ENCODE measurements around the gene DYNC1I1.

The DYNC1I1 gene

DNA sequence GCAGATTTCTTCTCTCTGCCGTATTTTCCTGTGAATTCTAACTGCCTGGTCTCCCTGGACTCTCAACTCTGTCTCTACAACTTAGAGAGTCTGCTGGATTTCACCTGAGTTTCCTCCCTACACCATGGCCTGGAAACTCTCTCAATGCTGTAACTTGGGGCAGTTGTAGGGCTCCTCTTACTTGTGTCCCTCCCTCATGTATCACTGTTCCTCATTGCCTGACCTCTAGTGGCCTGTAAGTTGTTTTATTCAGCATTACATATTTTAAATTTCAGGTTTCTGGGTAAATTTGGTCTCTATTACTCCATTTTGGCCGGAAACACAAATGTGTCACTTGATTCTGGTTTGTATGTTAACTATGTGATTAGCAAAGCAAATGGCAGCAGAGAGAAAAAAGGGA, 70.9 kb downstream of the DYNC1I1 start:
- TF ChIP-seq, protein P1, sequence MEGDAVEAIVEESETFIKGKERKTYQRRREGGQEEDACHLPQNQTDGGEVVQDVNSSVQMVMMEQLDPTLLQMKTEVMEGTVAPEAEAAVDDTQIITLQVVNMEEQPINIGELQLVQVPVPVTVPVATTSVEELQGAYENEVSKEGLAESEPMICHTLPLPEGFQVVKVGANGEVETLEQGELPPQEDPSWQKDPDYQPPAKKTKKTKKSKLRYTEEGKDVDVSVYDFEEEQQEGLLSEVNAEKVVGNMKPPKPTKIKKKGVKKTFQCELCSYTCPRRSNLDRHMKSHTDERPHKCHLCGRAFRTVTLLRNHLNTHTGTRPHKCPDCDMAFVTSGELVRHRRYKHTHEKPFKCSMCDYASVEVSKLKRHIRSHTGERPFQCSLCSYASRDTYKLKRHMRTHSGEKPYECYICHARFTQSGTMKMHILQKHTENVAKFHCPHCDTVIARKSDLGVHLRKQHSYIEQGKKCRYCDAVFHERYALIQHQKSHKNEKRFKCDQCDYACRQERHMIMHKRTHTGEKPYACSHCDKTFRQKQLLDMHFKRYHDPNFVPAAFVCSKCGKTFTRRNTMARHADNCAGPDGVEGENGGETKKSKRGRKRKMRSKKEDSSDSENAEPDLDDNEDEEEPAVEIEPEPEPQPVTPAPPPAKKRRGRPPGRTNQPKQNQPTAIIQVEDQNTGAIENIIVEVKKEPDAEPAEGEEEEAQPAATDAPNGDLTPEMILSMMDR (IDR thresholded peaks at IDR 0.05; ENCODE audit: low read length, missing control alignments), result peak; percentile 4
- no peak overlapping the region for H3K4me3 ChIP-seq (replicated peaks; ENCODE audit: low read depth, low read length)
- DNase-seq (ENCODE audit: low read depth), result peak; percentile 13

DNA sequence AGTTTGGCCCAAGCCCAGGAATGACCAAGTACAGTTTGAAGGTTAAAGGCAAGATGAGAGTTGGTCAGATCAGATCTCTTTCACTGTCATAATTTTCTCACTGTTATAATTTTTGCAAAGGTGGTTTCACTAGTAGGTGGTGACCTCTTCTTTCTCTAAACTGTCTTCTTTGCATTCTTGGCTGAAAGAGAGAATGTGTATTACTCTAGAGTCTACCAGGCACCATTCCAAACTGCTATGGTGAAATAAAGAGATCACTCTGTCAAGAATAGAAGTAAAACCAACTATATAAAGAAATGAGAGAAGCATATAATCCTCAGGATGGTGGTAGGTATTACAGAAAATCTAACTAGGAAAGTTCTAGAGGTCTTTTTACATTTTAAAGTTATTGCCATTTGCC, 72.7 kb downstream of the DYNC1I1 start:
- TF ChIP-seq, protein P1 (IDR thresholded peaks at IDR 0.05; ENCODE audit: low read length, missing control alignments), result no peak
- H3K4me3 ChIP-seq (replicated peaks; ENCODE audit: low read depth, low read length), result no peak overlapping the region
- DNase-seq (ENCODE audit: low read depth), result peak; percentile 3

DNA sequence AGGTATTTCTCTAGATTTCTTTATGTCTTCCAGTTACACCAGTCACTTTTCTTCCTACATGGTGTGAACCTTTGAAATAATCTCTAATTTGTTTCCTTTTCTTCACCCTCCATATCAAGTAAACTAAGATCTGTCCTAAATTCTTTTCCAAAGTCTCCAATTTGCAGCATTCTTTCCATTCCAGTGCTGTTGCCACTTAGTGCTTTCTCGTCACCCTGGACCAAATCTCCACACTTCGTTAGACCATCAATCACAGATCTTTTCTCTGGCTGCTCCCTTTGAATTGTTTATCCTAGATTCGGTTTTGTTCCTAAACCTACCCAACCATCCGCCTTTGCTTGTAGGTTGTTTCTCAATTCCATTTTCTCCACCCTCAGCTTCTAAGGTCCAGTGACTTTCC, 74.7 kb downstream of the DYNC1I1 start:
- no peak for DNase-seq (ENCODE audit: low read depth)
- TF ChIP-seq, protein P1 (IDR thresholded peaks at IDR 0.05; ENCODE audit: low read length, missing control alignments), result no peak
- H3K4me3 ChIP-seq (replicated peaks; ENCODE audit: low read depth, low read length), result no peak overlapping the region

DNA sequence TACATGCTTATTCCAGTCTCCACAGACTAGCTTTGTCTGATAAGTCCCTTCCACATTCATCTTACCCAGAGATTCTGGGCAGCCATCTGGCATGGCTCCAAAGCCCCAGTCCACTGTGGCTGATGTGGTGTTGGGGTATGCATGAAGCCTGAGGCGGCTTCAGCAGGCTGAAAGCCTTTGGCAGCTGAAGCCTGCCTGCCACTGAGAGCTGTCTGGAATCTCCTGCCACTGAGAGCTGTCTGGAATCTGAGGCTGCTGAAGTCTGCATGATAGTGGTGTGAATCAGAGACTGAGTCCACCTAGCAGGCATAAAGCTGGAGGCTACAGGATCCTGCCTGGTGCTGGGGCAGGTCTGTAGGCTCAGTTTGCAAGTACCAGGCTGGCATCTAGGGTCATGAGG, 87.1 kb downstream of the DYNC1I1 start:
- TF ChIP-seq, protein P1 (IDR thresholded peaks at IDR 0.05; ENCODE audit: low read length, missing control alignments), result no peak
- no peak overlapping the region for H3K4me3 ChIP-seq (replicated peaks; ENCODE audit: low read depth, low read length)
- peak; percentile 26 for DNase-seq (ENCODE audit: low read depth)

DNA sequence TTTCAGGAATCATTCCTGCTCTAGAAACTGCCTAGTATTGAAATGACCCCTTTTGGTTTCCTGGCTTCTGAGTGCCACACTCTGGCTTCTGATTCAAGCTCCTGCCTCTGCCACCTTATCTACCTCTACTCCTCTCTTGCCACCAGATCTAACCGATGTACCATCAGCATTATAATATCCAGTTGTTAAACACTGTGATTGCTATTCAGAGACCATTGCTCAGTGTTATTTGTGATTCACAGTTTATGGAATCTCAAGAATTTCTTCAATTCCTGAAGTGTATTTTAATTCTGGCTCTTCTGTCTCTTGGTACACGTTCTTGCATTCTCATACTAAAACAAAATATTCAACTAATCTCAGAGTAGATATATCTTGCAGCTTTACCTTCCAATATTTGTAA, 88.7 kb downstream of the DYNC1I1 start:
- H3K4me3 ChIP-seq (replicated peaks; ENCODE audit: low read depth, low read length), result no peak overlapping the region
- DNase-seq (ENCODE audit: low read depth), result no peak
- TF ChIP-seq, protein P1 (IDR thresholded peaks at IDR 0.05; ENCODE audit: low read length, missing control alignments), result no peak

DNA sequence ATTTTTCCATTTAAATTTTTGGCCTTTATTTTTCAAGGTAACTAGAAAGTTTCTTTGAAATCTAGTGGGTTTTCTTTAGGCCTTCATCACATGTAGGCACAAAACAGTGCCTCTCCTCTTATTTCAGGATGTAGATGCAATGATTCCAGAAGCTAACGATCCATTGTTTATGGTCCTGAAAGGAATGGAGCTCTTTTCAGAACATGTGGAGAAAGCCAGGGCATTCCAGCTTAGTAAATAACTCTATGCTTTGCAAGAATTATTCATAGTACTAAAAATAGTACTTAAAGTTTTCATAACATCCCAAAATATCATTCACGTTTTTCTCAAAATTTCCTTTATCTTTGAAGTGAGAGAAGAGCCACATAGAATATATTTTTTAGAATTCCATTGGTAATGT, 91.3 kb downstream of the DYNC1I1 start:
- TF ChIP-seq, protein P1 (IDR thresholded peaks at IDR 0.05; ENCODE audit: low read length, missing control alignments), result no peak

DNA sequence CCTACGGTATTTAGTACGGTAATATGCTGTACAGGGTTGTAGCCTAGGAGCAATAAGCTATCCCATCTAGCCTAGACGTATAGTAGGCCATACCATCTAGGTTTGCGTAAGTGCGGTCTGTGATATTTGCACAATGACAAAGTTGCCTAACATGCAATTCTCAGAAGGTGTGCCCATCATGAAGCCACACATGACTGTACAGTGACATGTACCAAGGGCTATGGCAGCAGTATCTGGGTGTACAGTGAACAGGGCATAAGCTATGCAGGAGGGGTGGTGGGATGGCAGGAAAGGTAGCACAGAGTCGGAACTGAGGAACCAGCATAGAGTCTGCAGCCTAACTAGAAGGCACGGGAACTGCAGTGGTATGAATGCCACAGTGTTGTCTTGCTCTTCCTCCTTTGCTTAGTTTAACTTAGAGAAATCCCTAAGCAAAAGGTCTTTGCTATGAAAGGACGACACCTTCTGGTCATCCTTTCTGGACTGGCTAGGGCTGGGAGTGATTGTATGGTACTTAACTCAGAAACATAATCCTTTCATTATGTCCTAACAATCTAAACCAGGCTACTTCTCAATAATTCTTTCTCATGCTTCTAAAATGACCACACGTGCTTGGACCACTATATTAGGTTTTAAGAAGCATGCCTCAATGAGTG, 93.5 kb downstream of the DYNC1I1 start:
- TF ChIP-seq, protein P1 (IDR thresholded peaks at IDR 0.05; ENCODE audit: low read length, missing control alignments), result peak; percentile 42
- peak; percentile 48 for DNase-seq (ENCODE audit: low read depth)
- H3K4me3 ChIP-seq (replicated peaks; ENCODE audit: low read depth, low read length), result no peak overlapping the region

More for the DNA sequence above, 91.3 kb downstream of the DYNC1I1 start:
- H3K4me3 ChIP-seq (replicated peaks; ENCODE audit: low read depth, low read length), result no peak overlapping the region
- DNase-seq (ENCODE audit: low read depth), result no peak
